CMK (cell line): ENCODE results near the gene DDX3Y.

Experiments
- DNase-seq: peaks from one replicate; pipeline ENCODE4 v3.0.0-alpha.2; 2010; ENCODE audit warnings: low read depth

Gene DDX3Y

GRCh38 chrY:12904618-12905516, at the start of gene DDX3Y:
TSS of gene DDX3Y (plus strand) at chrY:12904868. CDS start at chrY:12904937, 69 bp downstream.
- DNase-seq: peak; percentile 78

DNA sequence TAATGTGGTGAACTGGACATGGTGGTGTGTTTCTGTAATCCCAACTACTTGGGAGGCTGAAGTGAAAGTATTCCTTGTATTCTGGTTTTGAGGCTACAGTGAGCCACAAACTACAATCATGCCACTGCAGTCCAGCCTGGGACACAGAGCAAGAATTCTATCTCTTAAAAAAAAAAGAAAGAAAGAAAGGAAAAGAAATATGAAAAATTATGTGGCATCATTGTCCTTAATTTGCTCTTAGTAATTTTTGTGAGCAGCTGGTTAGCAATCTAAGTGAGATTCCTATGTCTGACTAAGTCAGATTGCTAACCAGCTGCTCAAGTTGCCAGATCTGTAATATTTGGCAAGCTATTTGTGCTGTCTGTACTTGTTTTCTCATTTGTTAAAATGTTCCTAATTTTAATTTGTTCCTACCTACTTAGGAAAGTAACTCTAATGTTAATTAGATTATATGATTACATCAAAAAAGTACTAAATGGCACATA, 48.8 kb upstream of the DDX3Y start:
- DNase-seq: no peak

GRCh38 chrY:12867960-12868359, 36.7 kb upstream of the DDX3Y start:
- no peak for DNase-seq

DNA sequence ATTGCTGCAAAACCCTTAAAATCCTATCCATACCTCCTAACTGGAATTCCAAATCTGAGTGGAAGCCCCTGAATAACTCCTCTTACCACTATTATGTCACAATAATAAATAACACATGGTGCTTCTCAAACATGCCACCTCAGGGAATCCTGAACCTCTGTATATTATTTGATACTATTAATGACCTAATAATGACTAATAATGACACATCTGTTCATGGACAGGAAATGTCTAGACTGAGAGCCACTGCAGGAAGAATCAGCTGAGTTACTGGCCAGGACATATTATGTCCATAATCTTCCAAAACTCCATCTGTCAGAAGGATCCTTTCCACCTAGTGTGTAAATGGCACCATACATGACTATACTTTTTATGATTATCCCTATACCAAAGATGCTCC, 7.7 kb upstream of the DDX3Y start:
- no peak for DNase-seq

DNA sequence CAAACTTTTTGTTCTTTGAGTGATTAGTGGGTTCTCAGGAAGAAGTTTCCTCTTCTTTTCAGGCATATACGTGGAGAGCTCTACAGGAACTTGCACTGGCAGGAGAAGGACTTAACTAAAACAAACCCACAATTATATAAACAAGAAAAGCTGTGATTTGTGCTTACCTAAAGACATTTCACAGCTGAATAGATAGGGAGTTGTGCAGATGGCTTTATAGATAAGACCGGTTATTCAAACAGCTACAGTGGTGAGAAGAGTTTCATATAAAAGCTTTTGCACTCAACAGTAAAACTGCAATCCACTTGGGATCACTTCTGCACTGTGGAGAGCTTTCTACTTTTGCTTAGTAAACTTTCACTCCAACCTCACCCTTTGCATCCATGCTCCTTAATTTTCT, 6.1 kb upstream of the DDX3Y start:
- no peak for DNase-seq

DNA sequence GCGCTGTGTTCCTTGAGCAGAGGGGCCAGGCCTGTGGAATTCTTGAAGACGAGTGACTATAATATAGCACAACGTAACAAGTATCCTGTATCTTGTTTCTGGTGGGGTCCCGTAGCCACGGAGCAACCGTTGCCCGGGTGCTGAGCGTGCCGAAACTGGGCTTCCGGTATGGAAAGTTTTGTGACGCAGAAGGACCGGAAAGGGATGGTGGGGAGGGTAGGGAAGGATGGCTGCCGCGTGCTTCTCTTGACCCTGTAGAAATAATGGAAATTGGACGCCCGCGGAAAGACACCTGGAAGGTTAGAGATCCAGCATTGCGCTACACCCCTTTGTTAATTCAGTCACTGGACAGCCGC, 827 bp downstream of the DDX3Y start:
- DNase-seq: no peak

DNA sequence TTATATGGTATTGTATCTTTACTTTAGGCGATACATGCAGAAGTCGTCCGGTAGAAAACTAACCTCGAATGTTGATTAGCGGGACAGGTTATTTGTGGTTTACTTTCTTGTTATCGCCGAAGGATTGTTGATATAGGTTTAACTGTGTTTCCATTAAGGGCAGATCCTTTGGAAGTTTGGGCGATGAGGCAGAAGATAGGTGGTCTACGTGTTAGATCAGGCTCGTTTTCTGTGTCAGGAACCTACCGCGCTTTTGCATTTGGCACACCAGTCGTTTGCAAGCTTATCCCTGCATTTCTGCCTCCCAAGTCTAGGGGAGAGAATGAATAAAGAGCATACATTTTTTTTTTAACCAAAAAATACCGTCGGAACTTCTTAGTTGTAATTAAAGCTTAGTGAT, 1.2 kb downstream of the DDX3Y start:
- DNase-seq: no peak

DNA sequence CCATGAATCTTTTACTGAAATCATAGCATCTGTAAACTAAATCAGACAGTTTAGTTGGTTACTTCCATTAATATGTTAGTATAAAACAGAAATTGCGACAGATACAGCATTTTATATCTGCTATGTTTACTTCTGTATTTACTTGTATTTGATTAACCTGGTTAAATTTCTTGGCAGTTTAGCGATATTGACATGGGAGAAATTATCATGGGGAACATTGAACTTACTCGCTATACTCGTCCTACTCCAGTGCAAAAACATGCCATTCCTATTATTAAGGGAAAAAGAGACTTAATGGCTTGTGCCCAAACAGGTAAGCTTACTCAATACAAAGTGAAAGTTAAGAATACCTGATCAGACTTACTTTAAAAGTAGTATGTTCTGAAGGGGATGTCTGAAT, 8.9 kb downstream of the DDX3Y start:
- DNase-seq: no peak

DNA sequence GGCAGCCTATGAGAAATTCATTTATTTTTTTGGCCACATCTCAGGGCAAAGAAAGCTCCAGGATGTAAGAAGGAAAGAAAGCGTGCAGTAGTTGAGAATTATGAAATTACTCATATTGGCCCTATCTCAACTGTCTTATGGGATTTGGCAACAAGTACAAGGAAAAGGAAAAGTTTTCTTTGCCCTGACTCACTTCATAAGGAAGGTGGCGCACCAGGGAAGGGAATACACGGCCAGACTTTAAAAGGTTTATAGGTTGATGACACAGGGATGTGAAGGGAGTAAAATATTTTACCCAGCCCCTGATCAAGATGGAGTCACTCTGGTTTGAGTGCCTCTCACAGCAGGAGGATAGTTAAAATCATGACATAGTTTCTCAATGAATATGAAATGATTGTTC, 23.4 kb downstream of the DDX3Y start:
- no peak for DNase-seq

DNA sequence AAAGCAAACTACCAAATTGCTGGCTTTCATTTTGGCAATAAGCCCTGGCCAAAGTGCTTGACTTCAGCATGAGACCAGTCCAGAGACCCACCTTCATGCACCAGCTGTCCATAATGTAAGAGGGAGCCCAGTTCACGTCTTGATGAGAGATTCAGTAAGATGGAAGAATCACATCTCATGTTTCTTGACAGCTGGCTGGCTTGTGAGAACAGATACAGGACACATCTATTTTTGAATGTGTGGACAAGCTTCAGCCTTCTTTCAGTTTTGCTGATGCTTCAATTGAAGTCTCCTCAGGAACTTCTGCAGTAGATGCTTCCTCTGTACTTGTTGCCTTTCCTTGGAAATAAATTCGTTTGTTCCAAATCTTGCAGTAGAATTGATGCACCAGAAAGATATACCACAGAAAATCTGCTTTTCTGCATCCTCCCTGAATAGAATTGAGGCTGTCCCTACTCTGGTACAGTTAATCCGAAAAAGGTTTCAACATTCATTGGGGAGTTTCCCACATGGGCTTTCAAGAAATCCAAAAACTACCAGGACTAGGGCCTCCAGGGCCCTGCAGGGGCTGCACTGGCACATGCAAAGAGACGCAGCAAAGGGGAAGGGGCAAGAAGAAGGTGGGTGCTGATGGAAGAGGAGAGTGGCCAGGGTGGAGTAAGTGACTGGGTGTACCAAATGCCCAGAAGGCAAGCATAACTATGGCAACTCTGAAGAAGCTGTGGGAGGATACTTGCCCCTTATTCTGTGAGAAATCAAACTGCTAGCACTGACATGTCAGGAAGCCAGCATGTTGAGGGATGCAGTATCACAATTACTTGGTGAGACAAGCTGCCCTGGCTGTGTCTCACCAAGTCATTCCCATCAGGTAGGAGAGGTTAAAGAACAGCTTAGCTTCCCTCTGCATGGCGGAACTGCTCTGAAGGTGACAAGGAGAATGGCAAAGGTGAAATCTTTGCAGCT, 37.3 kb downstream of the DDX3Y start:
- no peak for DNase-seq
